ENCODE measurements around the gene CBX6.

GRCh38 chr22:38921806-38922205 lies 49.8 kb upstream of the CBX6 start:
- no peak for TF ChIP-seq POLR2A (IDR thresholded peaks at IDR 0.05)
- TF ChIP-seq, protein P1, sequence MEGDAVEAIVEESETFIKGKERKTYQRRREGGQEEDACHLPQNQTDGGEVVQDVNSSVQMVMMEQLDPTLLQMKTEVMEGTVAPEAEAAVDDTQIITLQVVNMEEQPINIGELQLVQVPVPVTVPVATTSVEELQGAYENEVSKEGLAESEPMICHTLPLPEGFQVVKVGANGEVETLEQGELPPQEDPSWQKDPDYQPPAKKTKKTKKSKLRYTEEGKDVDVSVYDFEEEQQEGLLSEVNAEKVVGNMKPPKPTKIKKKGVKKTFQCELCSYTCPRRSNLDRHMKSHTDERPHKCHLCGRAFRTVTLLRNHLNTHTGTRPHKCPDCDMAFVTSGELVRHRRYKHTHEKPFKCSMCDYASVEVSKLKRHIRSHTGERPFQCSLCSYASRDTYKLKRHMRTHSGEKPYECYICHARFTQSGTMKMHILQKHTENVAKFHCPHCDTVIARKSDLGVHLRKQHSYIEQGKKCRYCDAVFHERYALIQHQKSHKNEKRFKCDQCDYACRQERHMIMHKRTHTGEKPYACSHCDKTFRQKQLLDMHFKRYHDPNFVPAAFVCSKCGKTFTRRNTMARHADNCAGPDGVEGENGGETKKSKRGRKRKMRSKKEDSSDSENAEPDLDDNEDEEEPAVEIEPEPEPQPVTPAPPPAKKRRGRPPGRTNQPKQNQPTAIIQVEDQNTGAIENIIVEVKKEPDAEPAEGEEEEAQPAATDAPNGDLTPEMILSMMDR (IDR thresholded peaks at IDR 0.05) = no peak

Data from adrenal gland (tissue), 5 donors.